HG02798 (cell line): ENCODE measurements around the gene PTPRG.

Experiments used
- ATAC-seq: cut with Tn5 transposase; IDR thresholded peaks from one replicate; pipeline ENCODE4 v1.9.1; 2021; ENCODE audit warnings: mild to moderate bottlenecking; ENCODE audit not compliant: unreplicated experiment, poor library complexity

PTPRG gene

DNA sequence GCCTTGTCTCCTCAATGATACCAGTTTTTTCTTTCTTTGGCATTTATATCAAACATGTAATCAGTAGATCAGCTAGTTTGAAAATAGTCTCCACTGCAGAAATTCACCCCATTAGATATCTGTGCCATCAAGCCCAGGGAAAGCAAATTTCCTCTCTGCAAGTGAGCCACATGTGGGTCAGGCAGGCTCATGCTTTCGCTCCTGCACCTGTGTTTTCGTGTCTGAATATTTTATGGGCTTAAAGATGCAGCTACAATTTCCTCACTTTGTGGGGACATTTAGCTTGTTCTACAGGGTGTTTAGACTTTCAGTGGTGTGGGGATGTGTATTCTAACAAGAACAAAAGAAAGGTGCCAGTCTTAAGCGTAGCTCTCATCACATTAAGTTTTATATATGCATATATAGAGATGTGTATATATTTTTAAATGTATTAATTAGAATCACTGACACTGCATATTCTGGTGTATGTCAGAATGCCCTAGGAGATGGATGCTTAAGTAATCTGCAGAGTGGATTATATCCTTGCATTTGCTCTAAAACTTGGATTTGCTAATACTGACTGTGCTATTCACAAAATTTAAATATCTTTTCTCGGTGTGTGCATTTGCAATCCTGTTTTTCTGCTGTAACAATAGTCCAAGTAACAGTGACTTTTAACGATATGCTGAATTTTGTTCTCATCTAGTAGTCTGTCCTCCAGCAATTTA, 372.6 kb downstream of the PTPRG start:
- ATAC-seq = no peak

DNA sequence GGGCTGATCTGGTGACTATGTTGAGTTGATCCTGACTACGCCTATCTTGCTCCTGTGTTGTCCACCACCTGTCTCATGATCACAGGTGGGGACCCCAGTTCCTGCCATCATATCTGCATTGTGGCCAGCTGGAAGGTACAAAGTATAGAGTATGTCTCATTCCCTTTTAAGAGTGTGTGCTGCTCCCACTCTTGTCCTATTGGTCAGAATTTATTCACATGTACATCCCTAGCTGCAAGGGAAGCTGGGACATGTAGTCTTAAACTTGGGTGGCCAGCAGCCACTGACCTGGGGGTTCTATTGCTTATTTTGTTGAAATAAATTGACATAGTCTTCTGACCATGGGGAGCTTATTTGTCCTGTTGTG, 373.1 kb downstream of the PTPRG start:
- no peak for ATAC-seq

DNA sequence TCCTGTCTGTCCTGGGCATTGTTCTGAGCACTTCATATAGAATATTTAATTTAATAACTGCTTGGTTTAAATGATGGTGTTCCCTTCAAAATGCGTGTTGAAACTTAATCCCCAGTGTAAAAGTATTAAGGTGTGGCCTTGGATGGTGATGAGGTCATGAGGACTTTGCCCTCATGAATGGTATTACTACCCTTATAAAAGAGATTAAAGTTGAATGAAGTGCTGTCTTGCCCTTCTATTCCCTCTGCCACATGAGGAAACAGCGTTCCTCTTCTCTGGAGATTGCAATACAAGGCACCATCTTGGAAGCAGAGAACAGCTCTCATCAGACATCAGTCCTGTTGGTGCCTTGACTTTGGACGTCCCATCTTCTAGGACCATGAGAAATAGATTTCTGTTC, 374.4 kb downstream of the PTPRG start:
- ATAC-seq = no peak

DNA sequence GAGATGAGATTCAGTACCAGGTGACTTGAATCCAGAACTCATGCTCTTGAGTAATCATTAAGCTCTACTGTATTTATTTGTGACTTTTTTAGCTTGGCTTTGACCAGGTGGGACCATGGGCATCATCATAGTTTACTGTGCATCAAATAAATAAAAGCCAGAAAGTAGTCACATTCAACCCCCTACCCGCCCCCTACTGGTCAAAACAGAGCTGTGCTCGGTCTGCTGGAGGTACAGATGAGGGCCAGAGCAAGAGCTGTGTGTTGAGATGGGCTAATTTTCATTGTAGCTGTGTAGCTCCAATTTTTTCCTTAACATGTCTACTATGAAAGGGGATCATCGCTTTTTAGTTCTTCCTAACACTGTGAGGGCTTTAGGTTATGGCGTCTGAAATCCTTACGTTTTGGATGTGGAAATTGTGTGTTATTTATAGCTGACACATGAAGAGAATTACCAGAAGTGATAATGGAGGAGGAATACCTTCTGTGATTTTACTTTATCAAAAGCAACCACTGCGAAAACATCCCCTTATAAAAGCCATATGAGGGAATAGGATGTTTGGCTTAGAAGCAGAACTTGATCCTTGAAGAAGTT, 375.1 kb downstream of the PTPRG start:
- no peak for ATAC-seq

DNA sequence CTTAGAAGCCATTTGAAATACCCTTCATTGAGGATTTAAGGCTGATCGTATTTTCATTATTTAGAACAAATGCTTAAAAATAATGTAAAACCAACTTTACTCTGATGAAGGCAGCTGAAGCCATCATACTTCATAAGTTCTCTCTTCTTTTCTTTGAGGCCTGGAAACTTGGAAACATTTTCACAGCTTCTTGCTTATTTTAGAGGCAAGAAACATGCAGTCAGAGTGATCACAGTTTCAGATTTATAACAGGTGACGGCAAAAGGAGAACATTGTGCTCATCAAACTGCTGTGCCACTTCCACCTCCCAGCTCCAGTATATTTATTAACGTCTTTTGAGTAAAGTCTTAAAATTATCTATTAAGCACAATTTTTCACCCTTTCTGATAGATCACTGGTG, 376.1 kb downstream of the PTPRG start:
- ATAC-seq = no peak

DNA sequence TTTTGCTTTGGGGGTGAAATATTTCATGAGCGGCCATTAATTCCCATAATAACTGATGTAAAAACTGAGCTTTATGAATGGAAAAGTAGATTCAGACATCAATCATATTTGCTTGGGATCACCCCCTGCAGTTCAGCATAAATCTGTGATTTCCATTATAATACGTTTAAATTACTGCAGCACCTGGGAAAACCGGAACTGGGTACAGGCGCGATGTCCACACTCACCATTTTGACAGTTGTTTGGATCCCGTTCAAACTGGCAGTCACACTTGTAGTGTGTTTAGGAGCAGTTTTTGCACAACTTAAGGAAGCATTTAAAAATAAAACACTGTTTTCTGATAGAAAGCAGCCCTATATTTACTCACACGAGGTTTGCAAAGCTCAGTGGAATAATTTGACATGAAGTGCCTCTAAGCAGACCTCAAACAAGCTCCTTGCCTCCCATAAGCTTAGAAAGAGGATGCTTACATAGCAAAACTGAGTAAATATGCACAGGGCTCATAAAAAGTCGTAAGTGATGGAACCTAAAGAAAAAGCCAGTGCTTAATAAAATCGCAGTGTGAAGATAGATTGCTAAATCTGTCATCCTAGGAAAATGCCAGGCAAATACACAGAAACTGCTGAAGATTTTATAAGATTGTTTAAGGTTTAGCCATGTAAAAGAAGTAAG, 377.6 kb downstream of the PTPRG start:
- no peak for ATAC-seq

DNA sequence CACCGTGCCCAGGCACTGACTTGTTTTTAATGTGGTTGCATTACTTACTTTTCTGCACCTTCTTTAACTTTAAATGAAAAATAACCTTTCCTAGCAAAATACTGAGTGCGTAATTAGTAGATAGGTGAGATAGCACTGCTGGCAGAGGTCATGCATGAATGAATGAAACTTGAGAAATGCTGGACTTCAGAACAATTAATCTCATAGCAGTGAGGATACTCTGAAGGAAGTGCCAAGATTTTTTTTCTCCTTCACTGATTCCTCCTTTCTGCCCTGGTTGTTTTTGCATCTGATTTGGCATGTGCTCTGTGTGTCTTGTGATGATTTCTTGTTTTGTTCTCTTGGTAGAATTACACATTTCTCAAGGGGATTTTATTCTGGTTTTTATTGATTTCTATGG, 378.9 kb downstream of the PTPRG start:
- ATAC-seq = no peak

DNA sequence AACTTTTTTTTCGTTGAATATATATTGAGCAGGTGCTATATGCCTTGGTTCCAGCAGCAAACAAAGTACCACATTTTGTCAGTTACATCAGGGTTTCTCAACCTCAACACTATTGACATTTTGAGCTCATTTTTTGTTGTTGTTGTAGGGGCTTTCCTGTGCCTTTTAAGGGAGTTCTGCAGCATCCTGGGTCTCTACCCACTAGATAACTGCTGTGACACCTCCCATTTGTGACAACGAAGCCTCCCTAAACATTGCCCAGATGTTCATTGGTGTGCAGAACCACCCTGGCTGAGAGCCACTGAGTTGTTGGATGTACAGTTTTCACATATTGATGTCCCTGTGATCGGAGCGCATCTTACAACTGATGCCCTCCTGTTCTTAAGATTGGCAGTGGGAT, 382.6 kb downstream of the PTPRG start:
- ATAC-seq = no peak

DNA sequence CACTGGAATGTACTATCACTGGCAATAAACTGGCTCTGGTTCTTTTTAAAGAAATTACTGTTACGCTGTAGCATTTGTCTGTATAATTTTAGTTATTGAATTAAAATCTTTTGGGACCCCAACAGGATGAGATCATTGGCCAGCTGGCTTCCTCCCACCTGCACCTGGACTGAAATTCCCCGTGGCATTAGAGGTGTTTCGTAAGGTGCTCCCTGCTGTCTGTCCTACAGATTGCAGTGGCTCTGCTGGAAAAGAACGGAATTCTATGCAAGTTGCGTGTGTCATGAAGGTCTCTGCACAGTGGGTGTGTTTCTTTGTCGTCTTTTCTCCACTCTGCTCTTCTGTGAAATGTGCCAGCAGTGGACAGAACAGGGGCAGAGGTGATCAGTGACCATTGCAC, 383.4 kb downstream of the PTPRG start:
- no peak for ATAC-seq

DNA sequence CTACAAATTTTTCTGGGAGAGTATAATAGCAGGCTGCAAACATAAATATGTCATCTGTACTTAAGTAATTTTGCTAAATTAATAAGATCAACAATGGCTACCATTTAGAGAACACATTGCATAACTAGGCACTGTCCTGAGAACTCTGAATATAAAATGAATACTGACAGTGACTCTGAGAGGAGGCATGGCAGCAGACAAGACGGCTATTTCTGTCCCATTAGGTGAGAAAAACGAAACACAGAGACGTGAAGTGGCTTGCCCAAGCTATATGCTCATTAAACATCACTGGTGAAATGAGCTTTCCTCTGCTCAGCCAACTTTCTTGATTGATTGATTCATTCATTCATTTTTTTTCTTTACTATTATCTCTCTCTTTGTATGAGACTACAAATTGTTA, 384.3 kb downstream of the PTPRG start:
- no peak for ATAC-seq

DNA sequence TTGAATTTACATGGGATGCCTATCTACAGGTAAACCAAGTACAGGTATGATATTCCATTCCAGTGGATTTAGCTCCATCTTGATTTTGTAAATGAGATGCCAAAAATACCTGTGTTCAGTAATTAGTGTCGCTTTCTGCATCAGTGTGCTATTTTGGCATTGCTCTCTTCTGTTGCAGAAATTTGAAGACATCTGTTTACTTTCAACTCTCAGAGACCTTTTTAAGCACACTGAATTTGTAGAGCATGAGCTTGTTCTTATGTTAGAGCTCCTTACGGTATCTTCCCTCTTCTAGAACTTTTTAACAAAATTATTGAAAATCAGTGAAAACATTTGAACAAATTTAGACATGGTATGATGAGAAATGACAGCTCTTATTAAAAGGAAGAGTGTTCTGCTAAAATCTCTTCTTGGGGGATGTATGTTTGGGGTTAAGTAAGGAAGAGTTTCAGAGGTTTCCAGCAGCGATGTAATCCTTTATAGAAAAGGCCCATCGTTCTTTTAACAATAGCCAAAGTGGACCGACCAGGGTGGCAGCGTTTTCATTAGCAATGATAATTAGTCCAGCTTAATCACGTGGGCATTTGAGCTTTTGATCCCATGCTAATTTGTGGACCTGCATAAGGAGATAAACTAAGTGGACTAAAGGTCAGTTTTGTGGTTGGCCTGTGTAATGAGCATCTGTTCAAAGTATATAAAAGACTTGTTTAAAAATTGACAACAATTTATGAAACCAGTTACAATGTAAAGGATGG, 385.4 kb downstream of the PTPRG start:
- ATAC-seq = no peak

DNA sequence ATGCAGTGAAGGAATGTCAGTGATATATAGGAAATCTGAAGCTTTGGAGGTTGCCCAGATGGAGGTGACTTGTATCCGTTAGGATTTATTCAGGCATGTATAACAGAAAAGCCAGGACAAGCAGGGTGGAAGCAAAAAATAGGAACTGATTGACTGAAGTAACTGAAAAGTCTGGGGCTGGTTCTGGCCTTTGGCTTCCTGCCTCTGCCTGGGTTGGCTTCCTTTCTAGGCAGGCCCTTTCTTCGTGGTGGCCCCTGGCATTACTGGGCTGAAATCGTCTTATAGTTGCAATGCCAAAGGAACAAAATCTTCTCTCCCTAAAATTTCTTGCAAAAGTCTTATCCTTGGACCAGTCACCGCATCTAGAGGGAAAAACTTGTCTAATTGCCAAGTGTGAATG, 386.1 kb downstream of the PTPRG start:
- ATAC-seq = no peak

DNA sequence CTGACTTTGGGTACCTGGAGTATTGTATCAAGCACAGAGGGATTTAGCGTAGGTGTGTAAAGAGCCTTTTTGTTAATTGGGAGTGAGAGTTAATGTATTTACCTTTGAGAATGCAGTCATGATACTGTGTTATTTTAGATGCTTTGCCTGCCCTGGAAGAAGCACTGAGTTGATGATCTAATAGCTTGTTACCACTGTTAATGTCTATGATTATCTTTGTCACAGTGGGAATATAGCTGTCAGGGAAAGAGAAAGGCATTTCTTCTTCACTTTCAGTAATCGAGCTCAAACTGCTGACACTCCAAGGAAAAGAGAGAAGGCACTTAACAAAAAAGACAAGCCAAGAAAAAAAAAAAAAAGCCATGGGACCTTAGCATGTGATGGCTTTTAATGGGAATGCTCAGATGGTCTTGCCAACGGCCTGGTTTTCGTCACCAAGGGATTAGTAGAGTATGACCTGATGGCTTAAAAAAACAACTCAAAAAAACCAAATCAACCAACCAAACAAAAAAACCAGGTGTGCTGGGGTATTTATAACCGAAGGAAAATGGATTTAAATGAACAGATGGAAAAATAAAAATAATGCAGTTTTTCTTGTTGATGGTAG, 387.4 kb downstream of the PTPRG start:
- no peak for ATAC-seq

DNA sequence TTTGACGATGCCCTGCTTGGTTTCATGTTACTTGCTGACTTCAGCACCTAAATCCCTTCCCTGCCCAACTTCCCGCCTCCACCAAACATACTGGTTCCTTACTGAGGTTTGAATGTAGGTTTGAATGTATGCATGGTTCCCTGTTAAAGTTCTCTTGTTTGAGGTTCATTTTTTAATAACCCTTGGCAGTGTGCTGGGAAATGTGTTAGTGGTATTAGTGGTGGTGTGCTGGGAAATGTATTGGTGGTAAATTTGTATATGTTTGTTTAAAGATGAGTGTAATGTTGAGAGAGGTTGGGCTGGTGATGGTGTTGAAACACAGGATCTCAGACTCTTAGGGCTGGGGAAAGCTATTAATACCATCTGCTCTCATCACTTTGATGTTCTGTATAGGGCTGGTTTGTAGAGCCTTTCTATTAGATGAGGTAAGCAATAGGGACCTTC, 392.7 kb downstream of the PTPRG start:
- no peak for ATAC-seq

DNA sequence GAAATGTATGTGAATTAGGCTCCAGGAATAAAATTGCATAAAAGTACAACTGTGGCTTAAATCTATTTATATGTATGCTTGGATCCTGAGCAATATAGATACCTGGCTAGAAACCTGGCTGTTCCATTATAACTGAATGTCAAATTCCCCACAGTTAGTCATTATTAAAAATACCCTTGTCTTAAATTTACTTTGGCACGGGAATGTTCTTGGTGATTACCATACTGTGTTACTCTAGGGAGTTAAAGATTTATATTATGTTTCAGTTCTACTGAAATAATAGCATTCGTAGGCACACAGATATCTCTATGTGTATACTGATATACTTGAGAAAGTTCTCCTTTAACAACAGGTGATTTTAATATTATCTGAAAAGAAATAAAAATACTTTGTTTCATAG, 394.1 kb downstream of the PTPRG start:
- ATAC-seq = no peak

DNA sequence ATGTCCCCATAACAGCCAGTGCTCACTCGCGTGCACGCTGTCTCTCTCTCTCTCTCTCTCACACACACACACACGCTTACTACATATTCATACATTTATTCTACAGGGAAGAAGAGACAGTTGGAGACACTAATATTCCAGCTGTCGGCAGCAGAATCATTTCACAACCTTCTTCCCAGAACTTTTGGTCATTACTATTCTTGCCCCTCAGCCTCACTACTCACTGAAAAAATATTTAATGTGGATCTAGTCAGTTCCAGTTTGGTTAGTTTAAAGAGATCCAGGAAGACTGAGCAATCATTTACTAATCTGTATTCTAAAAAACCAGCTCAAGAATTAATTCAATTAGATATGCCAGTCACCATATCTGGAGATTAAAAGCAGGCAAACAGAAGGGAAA, 394.9 kb downstream of the PTPRG start:
- ATAC-seq = no peak

DNA sequence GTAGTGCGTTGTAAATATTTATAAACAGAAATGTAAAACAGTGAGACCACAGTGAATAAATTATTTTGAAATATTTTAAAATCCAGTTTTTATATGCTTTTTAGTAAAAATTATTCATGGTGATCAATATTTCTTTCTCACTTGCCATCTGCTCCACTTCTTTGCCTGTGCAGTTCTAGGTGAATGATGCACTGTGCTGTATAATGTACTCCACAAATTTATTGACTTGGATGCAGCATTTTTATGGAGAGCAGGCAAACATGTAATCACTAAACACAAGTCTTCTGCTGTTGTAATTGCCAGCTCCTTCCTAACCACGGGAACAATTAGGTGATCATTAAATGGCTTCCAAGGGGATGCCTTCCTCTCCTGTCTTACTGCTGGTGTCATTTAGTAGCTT, 395.9 kb downstream of the PTPRG start:
- ATAC-seq = no peak

DNA sequence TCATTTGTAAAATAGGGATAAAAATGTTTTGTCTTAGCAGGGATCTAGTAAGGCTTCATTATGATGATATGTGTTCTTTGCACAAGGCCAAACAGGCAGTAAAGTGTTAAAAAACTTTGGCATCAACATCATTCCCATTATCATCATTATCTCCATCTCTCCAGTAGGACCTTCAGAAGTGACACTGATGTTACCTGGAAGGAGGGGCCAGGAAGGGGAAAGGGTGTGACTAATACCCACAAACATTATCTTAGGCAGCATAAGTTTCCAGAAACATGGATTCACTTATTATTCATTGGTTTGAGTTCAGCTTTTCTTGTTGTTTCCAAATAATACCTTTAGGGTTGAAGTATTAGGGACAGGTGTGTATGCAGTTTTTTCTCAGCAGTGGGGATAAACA, 399.6 kb downstream of the PTPRG start:
- no peak for ATAC-seq

DNA sequence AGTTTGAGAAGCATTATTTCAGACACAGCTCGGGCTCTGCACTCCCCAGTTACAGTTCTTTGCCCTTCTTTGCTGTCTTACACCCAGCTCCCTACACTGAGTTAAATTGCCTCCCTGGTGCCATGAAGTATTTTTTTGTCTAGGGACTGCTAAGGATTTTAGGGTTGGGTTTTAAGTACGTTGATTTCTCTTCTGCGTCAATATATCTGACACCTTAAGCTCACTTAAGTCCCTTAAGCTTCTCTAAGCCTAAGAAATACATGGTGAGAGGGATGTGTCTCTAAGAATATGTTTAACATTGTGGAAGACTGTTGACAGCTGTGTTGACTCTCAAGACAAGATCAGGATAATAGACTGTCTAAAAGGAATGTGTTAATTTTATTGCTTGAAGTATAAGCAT, 400.5 kb downstream of the PTPRG start:
- no peak for ATAC-seq

DNA sequence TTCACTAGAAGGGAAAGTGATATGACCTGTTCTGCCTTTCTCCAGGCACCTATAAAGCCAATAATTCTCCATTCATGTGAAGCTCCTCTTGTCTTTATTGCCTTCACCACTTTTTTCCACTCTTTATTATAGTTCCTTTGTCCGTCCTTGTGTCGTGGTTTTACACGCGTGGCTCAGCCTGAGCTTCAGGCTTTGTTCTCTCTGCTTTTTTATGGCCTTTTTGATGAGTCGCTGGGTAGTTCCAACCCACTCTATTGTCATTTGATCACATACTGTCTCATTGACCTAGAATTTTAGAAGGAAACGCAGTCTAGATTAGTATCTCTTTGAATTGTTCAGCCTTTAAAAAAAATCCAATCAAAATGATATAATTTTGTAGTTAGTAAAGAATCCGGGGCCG, 403.2 kb downstream of the PTPRG start:
- ATAC-seq = no peak

DNA sequence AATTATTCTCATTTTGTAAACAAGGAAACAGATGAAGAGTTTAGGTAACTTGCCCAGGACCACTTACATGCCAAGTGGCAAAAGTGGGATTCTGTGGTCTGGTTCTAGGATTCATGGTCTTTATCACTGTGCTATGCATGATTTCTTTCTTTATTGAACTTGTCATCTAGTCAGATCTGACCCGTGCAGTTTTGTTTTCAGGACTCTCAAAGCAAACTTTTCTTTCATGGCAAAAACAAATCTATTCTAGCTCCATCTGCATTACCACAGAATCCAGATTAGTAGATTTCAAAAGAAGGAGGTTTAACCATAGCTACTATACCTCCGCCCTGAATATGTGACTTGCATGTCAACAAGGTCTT, 404.4 kb downstream of the PTPRG start:
- ATAC-seq = no peak
